HepG2 (cell line): ENCODE measurements around the gene CCDC142.

Experiments used
- ATF1 ChIP-seq: IDR thresholded peaks from 2 replicates; pipeline ENCODE4 v1.6.1; 2016; ENCODE audit warnings: mild to moderate bottlenecking, control low read depth
- DR1 ChIP-seq: sonication (generic); formaldehyde crosslinking; IDR thresholded peaks from 2 replicates; pipeline ENCODE4 v1.8.0; 2021; ENCODE audit warnings: mild to moderate bottlenecking, missing genetic modification reagents, inconsistent platforms
- FOXK1 ChIP-seq: sonication (generic); formaldehyde crosslinking; IDR thresholded peaks from 2 replicates; pipeline ENCODE4 v1.4.0; 2020; ENCODE audit warnings: low read depth, missing genetic modification reagents, borderline replicate concordance
- FOXM1 ChIP-seq: sonication (generic); formaldehyde crosslinking; IDR thresholded peaks from 2 replicates; pipeline ENCODE4 v1.5.0; 2020; ENCODE audit warnings: missing genetic modification reagents
- KDM6A ChIP-seq: IDR thresholded peaks from 2 replicates; pipeline ENCODE4 v1.6.1; 2016; ENCODE audit warnings: low read depth
- MYC ChIP-seq: sonication (generic); formaldehyde crosslinking; IDR thresholded peaks from 2 replicates; pipeline ENCODE4 v1.9.0; 2021; ENCODE audit warnings: missing genetic modification reagents, borderline replicate concordance
- SIN3A ChIP-seq: IDR thresholded peaks from 2 replicates; pipeline ENCODE4 v1.6.1; 2011; ENCODE audit warnings: low read depth, mild to moderate bottlenecking, control low read depth, low read length, borderline replicate concordance
- TARDBP ChIP-seq: sonication (generic); formaldehyde crosslinking; IDR thresholded peaks from 2 replicates; pipeline ENCODE4 v1.8.0; 2022; ENCODE audit warnings: mild to moderate bottlenecking, missing genetic modification reagents
- ZNF670 ChIP-seq: sonication (generic); formaldehyde crosslinking; IDR thresholded peaks from 2 replicates; pipeline ENCODE4 v1.8.0; 2022; ENCODE audit warnings: mild to moderate bottlenecking, missing genetic modification reagents, borderline replicate concordance

DNA sequence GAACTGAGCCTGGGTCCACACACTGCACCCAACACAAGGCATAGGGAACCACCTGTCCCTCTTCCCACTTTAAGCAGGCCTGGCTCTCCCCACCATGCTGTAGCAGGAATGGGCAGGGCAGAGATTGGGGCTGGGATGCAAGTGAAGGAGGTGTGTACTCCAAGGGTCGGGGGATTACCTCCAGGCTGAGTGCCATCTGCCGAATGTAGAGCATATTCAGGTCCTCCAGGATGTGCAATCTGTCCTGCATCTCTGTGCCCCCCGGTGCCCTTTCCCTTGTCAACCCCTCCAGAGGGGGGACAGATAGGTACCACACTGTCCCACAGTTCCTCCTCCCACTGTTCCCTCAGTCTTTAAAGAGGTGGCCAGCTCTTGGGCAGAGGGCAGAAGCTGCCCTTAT, 43.4 kb downstream of the CCDC142 start:
- TF ChIP-seq FOXK1 (CRISPR knock-in tag) (no peak), TARDBP (CRISPR knock-in tag) (no peak), FOXM1 (no peak), MYC (CRISPR knock-in tag) (no peak), SIN3A (no peak), ZNF670 (CRISPR knock-in tag) (no peak), DR1 (CRISPR knock-in tag) (no peak), KDM6A (CRISPR knock-in tag) (no peak), ATF1 (CRISPR knock-in tag) (no peak)
